Lung (tissue), 12 donors: ENCODE measurements around the gene IFIT5. TPM values are rescaled to one million over a fixed set of nuclear protein-coding genes. Genes with fewer than 3 reads are reported as not detected.

ENCODE experiments used
- ATAC-seq: fragments of 200-7000 bp; cut with Tn5 transposase; one replicate; pipeline ENCODE4 v1.9.1; 2020; ENCODE audit warnings: moderate number of reproducible peaks; ENCODE audit not compliant: insufficient read depth, low FRiP score
- DNase-seq, 3 donors: peaks; one replicate each; pipeline ENCODE4 v3.0.0-alpha.2; 2013 to 2017
- H3K27ac ChIP-seq, 2 donors: one replicate each; pipeline ENCODE4 v1.5.1; 2013; ENCODE audit warnings: mild to moderate bottlenecking in 2 of 2, moderate library complexity in 2 of 2, control low read depth in 1 of 2, inconsistent platforms in 1 of 2, low read depth in 1 of 2, low read length in 1 of 2
- H3K27me3 ChIP-seq, 3 donors: one replicate each; pipeline ENCODE4 v1.5.1; 2013; ENCODE audit warnings: low read length in 2 of 3; ENCODE audit not compliant: control insufficient read depth in 3 of 3, insufficient read depth in 3 of 3
- H3K36me3 ChIP-seq, 4 donors: one replicate each; pipeline ENCODE4 v1.5.1; 2013; ENCODE audit warnings: low read length in 4 of 4, mild to moderate bottlenecking in 1 of 4, moderate library complexity in 1 of 4; ENCODE audit not compliant: control insufficient read depth in 4 of 4, insufficient read depth in 4 of 4
- H3K4me1 ChIP-seq, 5 donors: one replicate each; pipeline ENCODE4 v1.5.1; 2013; ENCODE audit warnings: low read length in 5 of 5, mild to moderate bottlenecking in 2 of 5, moderate library complexity in 1 of 5; ENCODE audit not compliant: control insufficient read depth in 5 of 5, insufficient read depth in 5 of 5
- H3K4me3 ChIP-seq: one replicate; pipeline ENCODE4 v1.5.1; 2013; ENCODE audit warnings: mild to moderate bottlenecking, control low read depth, moderate library complexity
- H3K9ac ChIP-seq, 2 donors: one replicate each; pipeline ENCODE4 v1.5.1; 2013; ENCODE audit warnings: low read length in 2 of 2, control low read depth in 1 of 2; ENCODE audit not compliant: insufficient read depth in 1 of 2
- H3K9me3 ChIP-seq, 4 donors: one replicate each; pipeline ENCODE4 v1.5.1; 2013; ENCODE audit warnings: low read length in 3 of 4, mild to moderate bottlenecking in 1 of 4, moderate library complexity in 1 of 4; ENCODE audit not compliant: control insufficient read depth in 4 of 4, insufficient read depth in 3 of 4
- CTCF ChIP-seq: IDR thresholded peaks from 2 replicates; pipeline ENCODE4 v1.5.1; 2012; ENCODE audit warnings: mild to moderate bottlenecking; ENCODE audit errors: control extremely low read depth, extremely low read depth
- WGBS, 2 donors: extraction: QIAGEN DNeasy Blood & Tissue Kit; methylation state at CpG; one replicate each; pipeline ENCODE4 v1.1.7; 2013; 5-methylcytosine and 5-hydroxymethylcytosine counted together
- polyA plus RNA-seq, 2 donors: library from polyadenylated mRNA; stranded (reverse); fragments of 200-250 nt; gene quantifications; one replicate each; pipeline ENCODE4 v1.2.1, GENCODE V29; 2013
- total RNA-seq, 2 donors: library from RNA; depleted of rRNA in 1 of 2; stranded (reverse); fragments of >200 nt in 1 of 2; gene quantifications; one replicate each; pipeline ENCODE4 v1.2.1, GENCODE V29; 2014 to 2021
- donor health status: control.
- donor health status: control.
- donor health status: Bipolar disorder and iron deficiency.
- donor health status: healthy.
- donor health status: DM: yes; HTN: yes; CAD: no.

The IFIT5 gene
- total and polyA plus RNA-seq, 4 donors = 12.6 to 21.8 (median 15.6) TPM

- H3K27me3 ChIP-seq = no peaks in the 10 kb centered on the region
- peak overlapping the region in 1 of 2 donors; percentile 2 for H3K9ac ChIP-seq
- no peak overlapping the region for H3K27ac ChIP-seq
- TF ChIP-seq CTCF = peak; percentile 17
- H3K9me3 ChIP-seq = no peaks in the 10 kb centered on the region
- no peaks in the 10 kb centered on the region for H3K36me3 ChIP-seq
- no peak overlapping the region for H3K4me3 ChIP-seq
- 59% methylated on average over 5 of the region's 5 CpGs for WGBS, 2 donors
- DNase-seq (peak; percentile 31 to 83 (median 78)), ATAC-seq (no peak)
- peaks cover 4 to 43% (median 20%) of the 10 kb centered on the region in 5 donors for H3K4me1 ChIP-seq
These were observed 44.9 kb upstream of the IFIT5 start for GRCh38 chr10:89369156-89370105.

GRCh38 chr10:89371079-89371478 lies 43.3 kb upstream of the IFIT5 start:
- H3K4me1 ChIP-seq = peaks cover 8 to 58% (median 32%) of the 10 kb centered on the region in 5 donors

GRCh38 chr10:89371987-89372386 lies 42.4 kb upstream of the IFIT5 start:
- H3K4me1 ChIP-seq = peaks cover 8 to 58% (median 32%) of the 10 kb centered on the region in 5 donors
- no peak for TF ChIP-seq CTCF
- H3K27ac ChIP-seq = no peak overlapping the region
- no peak overlapping the region for H3K4me3 ChIP-seq
- DNase-seq = no peak
- H3K9me3 ChIP-seq = no peaks in the 10 kb centered on the region
- no peak overlapping the region for H3K9ac ChIP-seq
- no peaks in the 10 kb centered on the region for H3K27me3 ChIP-seq
- H3K36me3 ChIP-seq = no peaks in the 10 kb centered on the region
- 39 to 78% methylated on average over 3 of the region's 3 CpGs for WGBS, 2 donors
- no peak for ATAC-seq

More at GRCh38 chr10:89371079-89371478, 43.3 kb upstream of the IFIT5 start:
- H3K9me3 ChIP-seq = no peaks in the 10 kb centered on the region
- no peaks in the 10 kb centered on the region for H3K27me3 ChIP-seq
- H3K36me3 ChIP-seq = no peaks in the 10 kb centered on the region
- no peak for DNase-seq
- H3K27ac ChIP-seq = no peak overlapping the region
- no peak overlapping the region for H3K4me3 ChIP-seq
- ATAC-seq = no peak
- peak overlapping the region in 1 of 2 donors; percentile 11 for H3K9ac ChIP-seq
- no peak for TF ChIP-seq CTCF
